HG02798 (cell line): ENCODE measurements around the gene CEP170.
A peak's percentile ranks its signal among the peaks of the same experiment; 100 is the strongest.
"Not testable (repeated sequence)": the region's sequence is repeated elsewhere in the genome, so short reads cannot be mapped to it uniquely, and the experiment has no call there.

Experiments used
- ATAC-seq: cut with Tn5 transposase; IDR thresholded peaks from one replicate; pipeline ENCODE4 v1.9.1; 2021; ENCODE audit warnings: mild to moderate bottlenecking; ENCODE audit not compliant: unreplicated experiment, poor library complexity

The CEP170 gene

GRCh38 chr1:243183661-243184060, 71.4 kb downstream of the CEP170 start:
- not testable (repeated sequence) for ATAC-seq

- ATAC-seq: not testable (repeated sequence)
Observed at GRCh38 chr1:243183176-243183575, 71.9 kb downstream of the CEP170 start.

- ATAC-seq: no peak
Observed at GRCh38 chr1:243179720-243180119, 75.4 kb downstream of the CEP170 start.

- not testable (repeated sequence) for ATAC-seq
Observed at GRCh38 chr1:243177792-243178191, 77.3 kb downstream of the CEP170 start.

GRCh38 chr1:243173758-243174369, 81.2 kb downstream of the CEP170 start:
- ATAC-seq: not testable (repeated sequence)

GRCh38 chr1:243164911-243165310, 90.2 kb downstream of the CEP170 start:
- not testable (repeated sequence) for ATAC-seq

GRCh38 chr1:243150906-243151305, 104.2 kb downstream of the CEP170 start:
- not testable (repeated sequence) for ATAC-seq

GRCh38 chr1:243149120-243149519, 106.0 kb downstream of the CEP170 start:
- not testable (repeated sequence) for ATAC-seq

GRCh38 chr1:243147351-243147750, 107.7 kb downstream of the CEP170 start:
- not testable (repeated sequence) for ATAC-seq

- ATAC-seq: not testable (repeated sequence)
Observed at GRCh38 chr1:243140498-243140897, 114.6 kb downstream of the CEP170 start.

GRCh38 chr1:243122876-243123409, 132.1 kb downstream of the CEP170 start:
- not testable (repeated sequence) for ATAC-seq

- ATAC-seq: not testable (repeated sequence)
Observed at GRCh38 chr1:243121939-243122338, 133.1 kb downstream of the CEP170 start.

- ATAC-seq: not testable (repeated sequence)
Observed at GRCh38 chr1:243118601-243119322, 136.3 kb downstream of the CEP170 start.

- not testable (repeated sequence) for ATAC-seq
Observed at GRCh38 chr1:243116187-243116586, 138.9 kb downstream of the CEP170 start.

GRCh38 chr1:243114769-243115168, 140.3 kb downstream of the CEP170 start:
- peak; percentile 3 for ATAC-seq

GRCh38 chr1:243114059-243114713, 140.9 kb downstream of the CEP170 start:
- peak; percentile 91 for ATAC-seq

GRCh38 chr1:243107171-243107570, 147.9 kb downstream of the CEP170 start:
- not testable (repeated sequence) for ATAC-seq

GRCh38 chr1:243105652-243106332, 149.3 kb downstream of the CEP170 start:
- not testable (repeated sequence) for ATAC-seq

GRCh38 chr1:243105104-243105503, 150.0 kb downstream of the CEP170 start:
- ATAC-seq: not testable (repeated sequence)

- not testable (repeated sequence) for ATAC-seq
Observed at GRCh38 chr1:243104452-243104851, 150.6 kb downstream of the CEP170 start.
